ENCODE data around the gene LRRTM3.

DNA sequence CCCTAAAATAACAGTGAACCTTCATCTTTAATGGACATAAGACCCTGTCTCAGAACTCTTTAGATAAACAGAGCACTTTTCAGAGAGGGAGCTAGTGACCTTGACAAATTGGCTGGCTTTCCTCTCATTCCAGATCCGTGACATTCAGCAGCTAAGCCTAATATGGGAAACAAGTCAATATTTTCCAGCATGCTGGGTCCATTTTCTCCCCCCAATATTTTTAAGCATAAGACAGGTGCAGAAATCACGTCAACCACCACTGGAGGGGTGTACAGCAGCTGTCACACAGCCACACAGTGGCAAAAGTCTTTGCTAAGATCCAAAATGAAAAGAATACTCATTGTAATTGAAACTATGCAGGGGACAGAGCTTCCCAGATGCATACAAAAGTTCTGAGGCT is 26.1 kb downstream of the LRRTM3 start:
- TF ChIP-seq POLR2AphosphoS5 (IDR thresholded peaks at IDR 0.05) (no peak), POLR2A (IDR thresholded peaks at IDR 0.05) (no peak)
- TF ChIP-seq, protein P1, sequence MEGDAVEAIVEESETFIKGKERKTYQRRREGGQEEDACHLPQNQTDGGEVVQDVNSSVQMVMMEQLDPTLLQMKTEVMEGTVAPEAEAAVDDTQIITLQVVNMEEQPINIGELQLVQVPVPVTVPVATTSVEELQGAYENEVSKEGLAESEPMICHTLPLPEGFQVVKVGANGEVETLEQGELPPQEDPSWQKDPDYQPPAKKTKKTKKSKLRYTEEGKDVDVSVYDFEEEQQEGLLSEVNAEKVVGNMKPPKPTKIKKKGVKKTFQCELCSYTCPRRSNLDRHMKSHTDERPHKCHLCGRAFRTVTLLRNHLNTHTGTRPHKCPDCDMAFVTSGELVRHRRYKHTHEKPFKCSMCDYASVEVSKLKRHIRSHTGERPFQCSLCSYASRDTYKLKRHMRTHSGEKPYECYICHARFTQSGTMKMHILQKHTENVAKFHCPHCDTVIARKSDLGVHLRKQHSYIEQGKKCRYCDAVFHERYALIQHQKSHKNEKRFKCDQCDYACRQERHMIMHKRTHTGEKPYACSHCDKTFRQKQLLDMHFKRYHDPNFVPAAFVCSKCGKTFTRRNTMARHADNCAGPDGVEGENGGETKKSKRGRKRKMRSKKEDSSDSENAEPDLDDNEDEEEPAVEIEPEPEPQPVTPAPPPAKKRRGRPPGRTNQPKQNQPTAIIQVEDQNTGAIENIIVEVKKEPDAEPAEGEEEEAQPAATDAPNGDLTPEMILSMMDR (IDR thresholded peaks at IDR 0.05): no peak
